PC-3 (cell line): ENCODE measurements around the gene ZDHHC22. TPM values are rescaled to one million over a fixed set of nuclear protein-coding genes. Genes with fewer than 3 reads are reported as not detected.
A peak's percentile ranks its signal among the peaks of the same experiment; 100 is the strongest.

ENCODE experiments used
- ATAC-seq: fragments of 200-7000 bp; cut with Tn5 transposase; 2 replicates; pipeline ENCODE4 v1.9.1; 2020; ENCODE audit warnings: mild to moderate bottlenecking, moderate library complexity
- BruUV-seq: library from RNA; stranded (reverse); fragments of 400-500 nt; replicated peaks from 2 replicates; lab custom pipeline; 2021; lab: Mats Ljungman, UMichigan
- CTCF ChIA-PET: fragments of 300-600 bp; sonication (Branson Sonifier 250); formaldehyde crosslinking; loops from one replicate; lab custom pipeline; 2022; ENCODE audit warnings: antibody characterized with exemption; lab: Charles Lee
- POLR2A ChIA-PET: fragments of 300-600 bp; sonication (Branson Sonifier 250); formaldehyde crosslinking; loops from one replicate; lab custom pipeline; 2022; ENCODE audit warnings: antibody characterized with exemption; ENCODE audit not compliant: unreplicated experiment; lab: Charles Lee
- DNase-seq: peaks from one replicate; pipeline ENCODE4 v3.0.0-alpha.2; 2015
- H2AFZ ChIP-seq: fragments of 300-600 bp; sonication (generic); 2 replicates; pipeline ENCODE4 v1.6.0; 2016; ENCODE audit warnings: antibody characterized with exemption, low read length
- H3F3A ChIP-seq: fragments of 300-600 bp; sonication (generic); one replicate; pipeline ENCODE4 v1.6.0; 2017; ENCODE audit warnings: antibody characterized with exemption, low read length, control low read depth, mild to moderate bottlenecking; ENCODE audit not compliant: unreplicated experiment
- H3K27ac ChIP-seq: fragments of 300-600 bp; sonication (generic); 2 replicates; pipeline ENCODE4 v1.5.1; 2016; ENCODE audit warnings: mild to moderate bottlenecking, low read length
- H3K27me3 ChIP-seq: fragments of 300-600 bp; sonication (generic); 2 replicates; pipeline ENCODE4 v1.6.1; 2016; ENCODE audit warnings: low read length, mixed read lengths
- H3K36me3 ChIP-seq: fragments of 300-600 bp; sonication (generic); 2 replicates; pipeline ENCODE4 v1.6.1; 2016; ENCODE audit warnings: low read depth, mixed run types, low read length, mixed read lengths
- H3K4me1 ChIP-seq: fragments of 300-600 bp; sonication (generic); 2 replicates; pipeline ENCODE4 v1.5.1; 2016; ENCODE audit warnings: low read length; ENCODE audit not compliant: insufficient read depth
- H3K4me2 ChIP-seq: fragments of 300-600 bp; sonication (generic); 2 replicates; pipeline ENCODE4 v1.6.0; 2016; ENCODE audit warnings: low read length
- H3K4me3 ChIP-seq: fragments of 300-600 bp; sonication (generic); 2 replicates; pipeline ENCODE4 v1.5.1; 2016; ENCODE audit warnings: mild to moderate bottlenecking, low read length, mixed read lengths
- H3K79me2 ChIP-seq: fragments of 300-600 bp; sonication (generic); 2 replicates; pipeline ENCODE4 v1.6.1; 2017; ENCODE audit warnings: low read length, mixed read lengths
- H3K9ac ChIP-seq: fragments of 300-600 bp; sonication (generic); 2 replicates; pipeline ENCODE4 v1.6.0; 2016; ENCODE audit warnings: mild to moderate bottlenecking, low read length
- H3K9me2 ChIP-seq: fragments of 300-600 bp; sonication (generic); replicated peaks from 2 replicates; pipeline ENCODE4 v1.6.1; 2016; ENCODE audit warnings: mixed run types, low read length, mixed read lengths
- H3K9me3 ChIP-seq: fragments of 300-600 bp; sonication (generic); 2 replicates; pipeline ENCODE4 v1.6.1; 2016; ENCODE audit warnings: low read length, mixed read lengths
- H4K20me1 ChIP-seq: fragments of 300-600 bp; sonication (generic); 2 replicates; pipeline ENCODE4 v1.6.1; 2016; ENCODE audit warnings: low read length, mixed read lengths
- EZH2 ChIP-seq: fragments of 300-600 bp; sonication (generic); IDR thresholded peaks from one replicate; pipeline ENCODE4 v1.6.1; 2017; ENCODE audit warnings: antibody characterized with exemption, mild to moderate bottlenecking, low read length; ENCODE audit not compliant: unreplicated experiment
- EZH2phosphoT487 ChIP-seq: fragments of 300-600 bp; sonication (generic); IDR thresholded peaks from 2 replicates; pipeline ENCODE4 v1.6.1; 2018; ENCODE audit warnings: mild to moderate bottlenecking, antibody characterized with exemption, low read length, borderline replicate concordance
- intact Hi-C: fragments of 100-400 bp; cut with micrococcal nuclease; formaldehyde crosslinking; loops from 2 replicates; pipeline ENCODE4 v1.9.0; 2023
- total RNA-seq: library from RNA; depleted of rRNA; stranded (reverse); fragments of >200 nt; gene quantifications from 2 replicates; pipeline ENCODE4 v1.2.3, GENCODE V29; 2014
- TF ChIP-seq, protein P1 (sequence below): fragments of 300-600 bp; sonication (generic); conservative IDR thresholded peaks from 2 replicates; pipeline ENCODE4 v1.5.1; 2017; ENCODE audit warnings: antibody characterized with exemption, low read depth, mild to moderate bottlenecking, low read length

The ZDHHC22 gene
- total RNA-seq, 1 experiment from 2014 or later: 0.15 TPM

DNA sequence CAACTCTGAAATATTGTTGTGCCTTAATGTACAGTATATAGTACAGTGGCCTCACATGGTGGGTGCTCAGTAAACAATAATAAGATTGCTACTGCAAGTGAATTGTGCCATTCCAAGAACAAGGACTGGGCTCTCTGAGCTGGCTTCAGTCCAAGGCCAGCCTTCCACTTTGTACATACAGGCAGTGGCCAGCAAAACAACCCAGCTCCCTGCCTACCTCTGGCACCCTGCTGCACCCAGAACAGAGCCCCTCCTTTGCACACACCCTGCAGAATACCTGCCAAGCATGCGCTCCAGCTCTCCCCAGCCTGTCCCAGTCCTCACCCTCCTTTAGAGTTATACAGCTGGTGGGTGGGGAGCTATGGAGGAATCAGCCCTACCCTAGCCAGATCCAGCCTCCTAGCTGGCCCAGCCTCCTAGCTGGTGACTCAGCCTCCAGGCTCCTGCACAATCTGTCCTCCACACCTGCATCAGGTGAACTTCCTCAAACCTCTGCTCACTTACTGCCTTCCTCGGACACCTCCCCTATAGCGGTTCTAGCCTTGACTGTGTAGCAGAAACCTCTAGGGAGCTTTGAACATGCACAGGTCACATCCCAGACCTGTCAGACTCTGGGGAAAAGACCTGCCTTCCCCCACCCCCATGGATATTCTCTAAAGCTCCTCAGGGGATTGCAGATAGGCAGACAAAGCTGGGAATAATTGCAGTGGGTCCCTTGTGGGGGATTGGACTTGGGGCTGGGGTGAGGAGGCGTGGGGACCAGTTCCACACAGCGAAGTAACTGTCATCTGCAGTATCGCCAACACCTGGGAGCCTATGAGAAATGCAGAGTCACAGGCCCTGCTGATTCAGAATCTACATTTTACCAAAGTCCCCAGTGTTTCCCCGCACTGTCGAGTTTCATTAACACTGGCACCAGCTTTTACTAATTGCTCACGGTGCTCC lies 17.9 kb downstream of the ZDHHC22 start:
- peaks cover 26% of the 10 kb centered on the region for H3K4me1 ChIP-seq
- peak overlapping the region; percentile 38 for H3K4me2 ChIP-seq
- no peak overlapping the region for H2AFZ ChIP-seq
- no peaks in the 10 kb centered on the region; the same call in 1 of the 2 replicates for H3K36me3 ChIP-seq
- no peaks in the 10 kb centered on the region for H3F3A ChIP-seq
- no peak overlapping the region for H3K4me3 ChIP-seq
- H3K79me2 ChIP-seq: no peaks in the 10 kb centered on the region
- intact Hi-C loops: loop anchor here (2.0 kb wide), 1 partner anchor 25 kb away; the partner anchor contains the start of gene CIPC
- DNase-seq: peak; percentile 96
- H3K27ac ChIP-seq: no peak overlapping the region
- H3K9me2 ChIP-seq: no peaks in the 10 kb centered on the region
- H3K27me3 ChIP-seq: no peaks in the 10 kb centered on the region
- TF ChIP-seq EZH2: no peak
- no peak for TF ChIP-seq EZH2phosphoT487
- TF ChIP-seq, protein P1, sequence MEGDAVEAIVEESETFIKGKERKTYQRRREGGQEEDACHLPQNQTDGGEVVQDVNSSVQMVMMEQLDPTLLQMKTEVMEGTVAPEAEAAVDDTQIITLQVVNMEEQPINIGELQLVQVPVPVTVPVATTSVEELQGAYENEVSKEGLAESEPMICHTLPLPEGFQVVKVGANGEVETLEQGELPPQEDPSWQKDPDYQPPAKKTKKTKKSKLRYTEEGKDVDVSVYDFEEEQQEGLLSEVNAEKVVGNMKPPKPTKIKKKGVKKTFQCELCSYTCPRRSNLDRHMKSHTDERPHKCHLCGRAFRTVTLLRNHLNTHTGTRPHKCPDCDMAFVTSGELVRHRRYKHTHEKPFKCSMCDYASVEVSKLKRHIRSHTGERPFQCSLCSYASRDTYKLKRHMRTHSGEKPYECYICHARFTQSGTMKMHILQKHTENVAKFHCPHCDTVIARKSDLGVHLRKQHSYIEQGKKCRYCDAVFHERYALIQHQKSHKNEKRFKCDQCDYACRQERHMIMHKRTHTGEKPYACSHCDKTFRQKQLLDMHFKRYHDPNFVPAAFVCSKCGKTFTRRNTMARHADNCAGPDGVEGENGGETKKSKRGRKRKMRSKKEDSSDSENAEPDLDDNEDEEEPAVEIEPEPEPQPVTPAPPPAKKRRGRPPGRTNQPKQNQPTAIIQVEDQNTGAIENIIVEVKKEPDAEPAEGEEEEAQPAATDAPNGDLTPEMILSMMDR: no peak
- ChIA-PET POLR2A (interaction anchor here (1.1 kb wide), 1 partner anchor 204 kb away, joined by 4 read pairs; no protein-coding TSS in a partner anchor), CTCF (interaction anchor here (0.5 to 1.5 kb wide), 5 partner anchors 15 to 251 kb away, joined by 3 to 4 read pairs (median 3); no protein-coding TSS in a partner anchor)
- H3K9ac ChIP-seq: no peak overlapping the region
- TSS peak; percentile 5 for BruUV-seq
- no peaks in the 10 kb centered on the region for H3K9me3 ChIP-seq
- peak; percentile 91 for ATAC-seq
- no peaks in the 10 kb centered on the region for H4K20me1 ChIP-seq

DNA sequence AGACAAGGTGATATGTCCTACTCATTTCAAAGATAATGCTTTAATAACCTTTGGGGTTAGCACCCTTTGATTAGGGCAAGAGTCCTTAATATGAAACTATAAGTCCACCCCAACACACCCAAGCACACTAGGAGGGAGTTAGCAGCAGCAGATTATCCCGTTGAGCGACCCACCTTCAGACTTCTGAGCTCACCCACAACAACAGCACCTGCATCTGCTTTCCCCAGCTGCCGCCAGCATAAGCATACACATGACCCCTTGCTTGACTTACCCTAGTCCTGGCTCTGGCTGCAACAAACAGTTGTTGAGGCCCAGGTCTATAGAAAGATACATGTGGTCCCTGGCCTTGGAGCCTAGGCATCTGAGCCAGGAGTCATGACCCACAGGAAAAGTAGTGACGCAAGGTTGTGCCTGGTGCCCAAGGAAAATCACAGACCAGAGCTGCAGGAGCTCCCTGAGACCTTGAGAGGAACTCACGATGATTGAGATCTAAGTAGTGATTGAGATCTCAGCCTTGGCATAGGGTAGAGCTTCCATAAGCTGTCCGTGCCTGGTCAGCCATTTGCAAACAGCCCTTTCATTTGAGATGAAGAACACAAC lies 19.0 kb downstream of the ZDHHC22 start:
- no peak overlapping the region for H3K27ac ChIP-seq
- no peaks in the 10 kb centered on the region for H3K27me3 ChIP-seq
- H3K4me2 ChIP-seq: no peak overlapping the region
- no peaks in the 10 kb centered on the region for H4K20me1 ChIP-seq
- ChIA-PET CTCF (interaction anchor here (0.6 kb wide), 1 partner anchor 249 kb away, joined by 3 read pairs; no protein-coding TSS in a partner anchor), POLR2A (no interaction called here)
- no peaks in the 10 kb centered on the region for H3K79me2 ChIP-seq
- no peaks in the 10 kb centered on the region for H3F3A ChIP-seq
- peaks cover 19% of the 10 kb centered on the region for H3K4me1 ChIP-seq
- no peak for ATAC-seq
- no peak overlapping the region for H2AFZ ChIP-seq
- BruUV-seq: no TSS peak
- no peak overlapping the region for H3K9ac ChIP-seq
- H3K36me3 ChIP-seq: no peaks in the 10 kb centered on the region; the same call in 1 of the 2 replicates
- H3K9me2 ChIP-seq: no peaks in the 10 kb centered on the region
- intact Hi-C loops: loop anchor here (2.0 kb wide), 1 partner anchor 24 kb away; the partner anchor contains the start of gene CIPC
- DNase-seq: no peak
- TF ChIP-seq EZH2phosphoT487 (no peak), EZH2 (no peak)
- TF ChIP-seq, protein P1: no peak
- H3K9me3 ChIP-seq: no peaks in the 10 kb centered on the region
- H3K4me3 ChIP-seq: no peak overlapping the region
